Breast epithelium (tissue), 3 donors: ENCODE measurements around the gene ITPR2.

Experiments
- CTCF ChIP-seq, 3 donors: fragments of 450-650 bp; IDR thresholded peaks; one replicate each; pipeline ENCODE4 v1.5.1; 2016 to 2017; ENCODE audit warnings: antibody characterized with exemption in 3 of 3, mild to moderate bottlenecking in 3 of 3, moderate library complexity in 3 of 3
- POLR2A ChIP-seq: fragments of 450-650 bp; IDR thresholded peaks from one replicate; pipeline ENCODE4 v1.6.1; 2016; ENCODE audit warnings: antibody characterized with exemption, mild to moderate bottlenecking, moderate library complexity
- POLR2AphosphoS5 ChIP-seq, 3 donors: sonication (generic); formaldehyde crosslinking; IDR thresholded peaks; one replicate each; pipeline ENCODE4 v1.6.1; 2017; ENCODE audit warnings: antibody characterized with exemption in 3 of 3

GRCh38 chr12:26786491-26786864 is 46.5 kb downstream of the ITPR2 start:
- TF ChIP-seq CTCF (IDR thresholded peaks at IDR 0.05) (no peak), POLR2AphosphoS5 (IDR thresholded peaks at IDR 0.05) (no peak), POLR2A (no peak)
